Psoas muscle (tissue), 8 donors: ENCODE results near the gene GMEB2. TPM values are rescaled to one million over a fixed set of nuclear protein-coding genes. Genes with fewer than 3 reads are reported as not detected.

ENCODE experiments used
- ATAC-seq, 4 donors: fragments of 200-7000 bp; cut with Tn5 transposase; one replicate each; pipeline ENCODE4 v1.9.1; 2020; ENCODE audit warnings: moderate library complexity in 3 of 4, mild to moderate bottlenecking in 2 of 4
- DNase-seq, 2 donors: peaks; one replicate each; pipeline ENCODE4 v3.0.0-alpha.2; 2020
- H3K27ac ChIP-seq: fragments of 200-600 bp; one replicate; pipeline ENCODE4 v1.8.0; 2022
- H3K27me3 ChIP-seq, 3 donors: fragments of 200-600 bp in 1 of 3; one replicate each; pipeline versions ENCODE4 v1.6.1 to v1.8.0; 2013 to 2022; ENCODE audit warnings: low read length in 2 of 3, mild to moderate bottlenecking in 2 of 3, moderate library complexity in 1 of 3; ENCODE audit not compliant: insufficient read depth in 3 of 3
- H3K36me3 ChIP-seq, 2 donors: fragments of 200-600 bp in 1 of 2; one replicate each; pipeline versions ENCODE4 v1.6.1 to v1.8.0; 2013 to 2022; ENCODE audit warnings: low read depth in 1 of 2, mild to moderate bottlenecking in 1 of 2, moderate library complexity in 1 of 2; ENCODE audit not compliant: insufficient read depth in 1 of 2
- H3K4me1 ChIP-seq: fragments of 200-600 bp; one replicate; pipeline ENCODE4 v1.8.0; 2022
- H3K4me3 ChIP-seq: fragments of 200-600 bp; one replicate; pipeline ENCODE4 v1.8.0; 2022; ENCODE audit warnings: mild to moderate bottlenecking
- H3K9me3 ChIP-seq: fragments of 200-600 bp; one replicate; pipeline ENCODE4 v1.8.0; 2022
- WGBS, 3 donors: extraction: QIAGEN DNeasy Blood & Tissue Kit; methylation state at CpG; one replicate each; pipeline versions ENCODE4 v1.1.6 to v1.1.7; 2013; 5-methylcytosine and 5-hydroxymethylcytosine counted together
- intact Hi-C, 2 donors: fragments of 100-400 bp; cut with DNase I; formaldehyde crosslinking; loops; one replicate each; pipeline versions ENCODE4 v1.11.0 to v1.14.2; 2022
- polyA plus RNA-seq, 3 donors: library from polyadenylated mRNA; stranded (reverse); fragments of 200-250 nt; gene quantifications; one replicate each; pipeline ENCODE4 v1.2.3, GENCODE V29; 2013
- total RNA-seq, 4 donors: library from RNA; stranded (reverse); fragmentation: NEBNext Ultra II Directional in 2 of 4; extraction: Animal tissue kit (Norgen Biotek cat#: 25700) in 2 of 4; gene quantifications; one replicate each; pipeline versions ENCODE4 v1.2.1 to v1.2.4, GENCODE V29; 2021 to 2023
- TF ChIP-seq, protein P1 (sequence below): fragments of 200-600 bp; IDR thresholded peaks from one replicate; pipeline ENCODE4 v1.8.0; 2022; ENCODE audit warnings: antibody characterized with exemption
- donor health status: healthy with polysubstance abuse.
- donor health status: DM: no; HTN: no; CAD: no; lungs with moderate emphysema.
- donor health status: Bipolar disorder and iron deficiency.
- donor health status: healthy.
- donor health status: DM: yes; HTN: yes; CAD: no.
- donor health status: DM: no; HTN: no; CAD: no.
- donor health status: DM: no; HTN: no; CAD: no.
- donor health status: DM: yes; HTN: yes; CAD: no.

GMEB2 gene
- total and polyA plus RNA-seq, 7 donors: 5.4 to 10.1 (median 8.5) TPM

DNA sequence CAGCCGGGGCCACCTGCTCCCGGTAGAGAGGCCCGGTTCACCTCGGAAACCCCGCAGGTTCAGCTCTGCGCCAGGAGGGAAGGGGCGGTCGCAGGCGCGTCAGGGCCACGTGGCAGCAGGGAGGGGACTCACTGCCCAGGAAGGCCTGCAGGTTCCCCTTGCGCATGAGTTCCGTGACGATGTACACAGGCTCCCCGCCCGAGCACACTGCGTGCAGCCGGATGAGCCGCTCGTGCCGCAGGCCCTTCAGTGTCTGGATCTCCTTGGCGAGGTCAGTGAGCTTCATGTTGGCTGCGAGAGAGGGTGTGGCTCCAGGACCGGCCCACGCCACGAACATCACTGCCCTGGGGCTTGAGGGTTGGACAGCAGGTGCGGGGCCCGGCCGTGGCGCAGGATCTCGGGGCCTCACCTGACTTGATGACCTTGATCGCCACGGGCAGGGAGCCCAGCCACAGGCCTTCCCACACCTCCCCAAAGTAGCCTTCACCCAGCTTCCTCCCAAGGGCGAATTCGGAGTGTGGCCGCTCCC lies 84.8 kb downstream of the GMEB2 start:
- intact Hi-C loops: no loop called here
- Histone ChIP-seq H3K4me1 (no peaks in the 10 kb centered on the region), H3K4me3 (no peak overlapping the region), H3K36me3 (no peaks in the 10 kb centered on the region), H3K9me3 (no peaks in the 10 kb centered on the region), H3K27me3 (peaks cover 0 to 29% (median 0%) of the 10 kb centered on the region in 3 donors), H3K27ac (no peak overlapping the region)
- no peak for ATAC-seq
- DNase-seq: no peak
- 77 to 86% (median 82%) methylated on average over 31 to 36 of the region's 36 CpGs for WGBS, 3 donors
- TF ChIP-seq, protein P1, sequence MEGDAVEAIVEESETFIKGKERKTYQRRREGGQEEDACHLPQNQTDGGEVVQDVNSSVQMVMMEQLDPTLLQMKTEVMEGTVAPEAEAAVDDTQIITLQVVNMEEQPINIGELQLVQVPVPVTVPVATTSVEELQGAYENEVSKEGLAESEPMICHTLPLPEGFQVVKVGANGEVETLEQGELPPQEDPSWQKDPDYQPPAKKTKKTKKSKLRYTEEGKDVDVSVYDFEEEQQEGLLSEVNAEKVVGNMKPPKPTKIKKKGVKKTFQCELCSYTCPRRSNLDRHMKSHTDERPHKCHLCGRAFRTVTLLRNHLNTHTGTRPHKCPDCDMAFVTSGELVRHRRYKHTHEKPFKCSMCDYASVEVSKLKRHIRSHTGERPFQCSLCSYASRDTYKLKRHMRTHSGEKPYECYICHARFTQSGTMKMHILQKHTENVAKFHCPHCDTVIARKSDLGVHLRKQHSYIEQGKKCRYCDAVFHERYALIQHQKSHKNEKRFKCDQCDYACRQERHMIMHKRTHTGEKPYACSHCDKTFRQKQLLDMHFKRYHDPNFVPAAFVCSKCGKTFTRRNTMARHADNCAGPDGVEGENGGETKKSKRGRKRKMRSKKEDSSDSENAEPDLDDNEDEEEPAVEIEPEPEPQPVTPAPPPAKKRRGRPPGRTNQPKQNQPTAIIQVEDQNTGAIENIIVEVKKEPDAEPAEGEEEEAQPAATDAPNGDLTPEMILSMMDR: no peak

DNA sequence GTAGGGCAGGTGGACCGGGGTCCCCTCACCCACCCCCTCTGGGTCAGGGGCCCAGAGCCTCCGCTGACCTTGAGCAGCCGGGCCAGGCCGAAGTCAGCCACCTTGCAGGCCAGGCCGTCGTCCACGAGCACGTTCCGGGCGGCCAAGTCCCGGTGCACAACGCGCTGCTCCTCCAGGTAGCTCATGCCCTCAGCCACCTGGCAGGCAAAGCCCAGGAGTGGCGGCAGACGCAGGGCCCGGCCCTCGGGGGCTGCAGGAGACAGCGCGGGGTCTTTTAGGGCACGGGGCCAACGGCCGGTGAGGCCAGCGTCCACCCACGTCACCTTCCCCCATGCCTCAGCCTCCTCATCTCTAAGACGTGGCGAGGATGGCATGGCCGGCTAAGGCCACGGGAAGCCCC lies 85.5 kb downstream of the GMEB2 start:
- H3K4me3 ChIP-seq: no peak overlapping the region
- no peak for ATAC-seq
- no peaks in the 10 kb centered on the region for H3K4me1 ChIP-seq
- TF ChIP-seq, protein P1: no peak
- WGBS, 3 donors: 86 to 91% (median 90%) methylated on average over 28 of the region's 28 CpGs
- H3K36me3 ChIP-seq: no peaks in the 10 kb centered on the region
- intact Hi-C loops: no loop called here
- DNase-seq: no peak
- no peaks in the 10 kb centered on the region for H3K9me3 ChIP-seq
- H3K27ac ChIP-seq: no peak overlapping the region
- H3K27me3 ChIP-seq: peaks cover 0 to 32% (median 5%) of the 10 kb centered on the region in 3 donors

DNA sequence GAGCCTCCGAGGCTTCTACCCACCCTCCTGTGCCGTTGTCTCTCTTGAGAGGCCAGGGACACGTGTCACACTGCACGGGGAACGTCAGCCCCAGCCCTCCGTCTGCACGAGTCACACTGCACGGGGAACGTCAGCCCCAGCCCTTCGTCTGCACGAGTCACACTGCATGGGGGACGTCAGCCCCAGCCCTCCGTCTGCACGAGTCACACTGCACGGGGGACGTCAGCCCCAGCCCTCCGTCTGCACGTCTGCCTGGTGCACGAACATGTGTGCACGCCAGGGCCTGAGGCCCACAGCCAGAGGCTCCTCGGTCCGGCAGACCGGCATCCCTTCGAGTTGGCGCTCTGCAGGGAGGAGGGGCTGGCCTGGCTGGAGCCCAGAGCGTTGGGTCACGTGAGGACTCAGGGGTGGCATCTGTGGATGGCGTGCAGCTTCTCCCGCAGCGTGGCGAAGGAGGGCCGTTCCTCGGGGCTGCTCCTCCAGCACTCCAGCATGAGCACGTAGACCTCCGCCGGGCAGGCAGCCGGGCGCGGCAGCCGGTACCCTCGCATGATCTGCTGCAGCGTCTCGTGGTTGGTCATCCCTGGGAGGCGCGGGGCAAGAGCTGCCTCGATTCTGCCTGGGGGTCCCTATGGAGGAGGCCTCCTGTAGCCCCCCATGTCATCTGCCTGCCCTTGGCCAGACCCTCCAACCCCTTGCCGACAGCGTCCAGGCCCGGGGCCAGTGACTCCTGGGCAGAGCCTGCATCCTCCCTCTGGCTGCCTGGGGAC lies 86.3 kb downstream of the GMEB2 start:
- DNase-seq: no peak
- Histone ChIP-seq H3K27ac (no peak overlapping the region), H3K4me3 (no peak overlapping the region), H3K36me3 (no peaks in the 10 kb centered on the region), H3K27me3 (peaks cover 0 to 27% (median 8%) of the 10 kb centered on the region in 3 donors), H3K4me1 (no peaks in the 10 kb centered on the region), H3K9me3 (no peaks in the 10 kb centered on the region)
- WGBS, 3 donors: 44 to 58% (median 45%) methylated on average over 47 to 49 of the region's 49 CpGs
- intact Hi-C loops: no loop called here
- ATAC-seq: no peak
- TF ChIP-seq, protein P1: no peak

DNA sequence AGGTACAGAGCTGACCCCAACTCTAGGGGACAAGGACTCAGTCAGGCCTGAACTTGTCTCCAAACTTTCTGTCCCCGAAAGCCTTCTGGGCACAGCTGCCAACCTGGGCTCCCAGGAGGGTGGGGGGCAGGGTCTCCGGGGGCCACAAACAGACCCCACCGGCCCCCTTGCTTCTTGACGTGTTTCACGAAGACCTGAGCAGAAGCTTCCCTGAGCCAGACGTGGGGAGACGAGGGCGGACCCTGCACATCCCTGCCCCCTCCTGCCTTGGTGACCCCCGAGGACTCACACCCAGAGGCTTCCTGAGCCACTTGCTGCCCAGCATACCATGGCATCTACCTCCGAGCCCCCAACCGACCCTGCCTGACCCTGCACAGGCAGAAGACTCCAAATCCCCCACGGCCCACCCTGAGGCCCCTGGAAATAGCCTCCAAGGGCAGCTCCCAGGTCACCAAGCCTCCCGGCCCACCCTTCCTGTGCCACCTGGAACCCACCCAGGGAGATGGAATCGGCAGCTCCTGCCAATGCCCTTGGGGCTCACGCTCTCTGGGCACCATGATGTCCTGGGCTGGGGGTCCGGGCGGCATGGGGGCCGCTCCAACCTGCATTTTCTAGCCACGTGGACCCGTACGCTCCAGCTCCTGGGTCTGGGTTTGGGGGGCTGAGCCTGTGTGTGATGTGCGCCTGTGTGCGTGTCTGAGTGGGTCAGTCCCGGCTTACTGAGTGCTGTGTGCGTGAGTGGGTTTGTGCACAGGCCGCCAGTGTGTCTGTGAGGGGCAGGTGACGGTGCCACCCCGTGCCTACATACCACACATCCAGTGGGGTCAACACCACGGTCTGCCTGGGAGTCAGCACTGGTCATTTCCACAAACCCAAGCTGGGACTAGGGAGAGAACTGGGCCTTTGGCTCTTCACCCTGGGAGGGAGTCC lies 87.2 kb downstream of the GMEB2 start:
- WGBS, 3 donors: 84 to 92% (median 89%) methylated on average over 29 of the region's 29 CpGs
- Histone ChIP-seq H3K27me3 (peaks cover 0 to 27% (median 10%) of the 10 kb centered on the region in 3 donors), H3K9me3 (no peaks in the 10 kb centered on the region), H3K36me3 (no peaks in the 10 kb centered on the region), H3K4me3 (no peak overlapping the region), H3K27ac (no peak overlapping the region), H3K4me1 (no peaks in the 10 kb centered on the region)
- ATAC-seq (no peak), DNase-seq (no peak)
- intact Hi-C loops: loop anchor here (2.0 to 5.0 kb wide), 6 partner anchors 73 to 435 kb away; no protein-coding TSS in a partner anchor
- TF ChIP-seq, protein P1: no peak
